HG03097 (cell line): Measurements from ENCODE around the gene MAP3K4.

Experiments
- ATAC-seq: cut with Tn5 transposase; IDR thresholded peaks from one replicate; pipeline ENCODE4 v1.9.1; 2021; ENCODE audit not compliant: unreplicated experiment, low FRiP score

MAP3K4 gene

DNA sequence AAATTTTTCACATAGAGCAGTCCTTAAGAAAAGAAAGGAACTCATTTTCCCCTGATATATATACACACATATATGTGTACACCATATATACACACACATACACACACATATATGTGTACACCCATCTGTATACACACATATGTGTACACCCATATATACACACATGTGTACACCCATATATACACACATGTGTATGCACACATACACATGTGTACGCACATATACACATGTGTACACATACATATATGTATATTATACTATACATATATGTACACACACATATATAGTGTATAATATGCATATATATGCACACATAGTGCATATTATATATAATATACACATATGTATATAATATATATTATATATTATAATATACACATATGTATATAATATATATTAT lies 9.1 kb downstream of the MAP3K4 start:
- ATAC-seq: no peak

DNA sequence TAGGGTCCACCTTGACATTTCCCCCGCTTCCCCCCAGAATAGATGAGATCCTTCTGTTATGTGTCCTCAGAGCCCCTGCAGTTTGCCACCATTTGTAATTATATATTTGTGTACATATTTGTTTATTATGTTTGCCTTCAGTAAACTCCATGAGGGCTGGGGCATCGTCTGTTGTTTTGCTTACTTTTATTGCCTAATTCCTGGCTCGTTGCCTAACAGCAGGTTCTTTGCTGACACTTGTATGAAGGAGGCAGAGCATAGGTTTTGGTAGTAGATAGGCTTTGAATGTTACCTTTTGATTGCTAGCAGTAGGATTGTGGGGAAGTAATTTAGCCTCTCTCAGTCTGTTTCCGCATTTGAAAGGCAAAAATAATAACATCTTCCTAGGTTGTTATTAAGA lies 9.9 kb downstream of the MAP3K4 start:
- ATAC-seq: no peak

DNA sequence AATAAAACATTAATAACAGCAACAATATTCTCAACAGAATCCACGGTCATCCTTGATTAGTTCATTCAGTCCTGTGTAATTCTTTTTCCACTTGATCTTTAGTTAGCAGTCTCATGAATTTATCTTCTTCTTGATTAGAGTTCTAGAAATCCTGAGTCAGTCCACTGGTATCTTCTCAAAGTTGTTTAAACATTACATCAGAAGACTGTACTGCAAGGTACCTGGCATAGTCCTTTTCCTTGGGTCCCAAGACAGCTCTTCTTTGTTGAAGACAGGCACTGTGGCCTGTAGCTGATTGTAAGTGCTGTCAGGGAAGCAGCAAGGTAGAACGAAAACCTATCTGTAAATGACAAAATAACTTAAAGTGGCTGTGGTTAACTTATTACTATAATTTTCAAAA lies 11.8 kb downstream of the MAP3K4 start:
- no peak for ATAC-seq

DNA sequence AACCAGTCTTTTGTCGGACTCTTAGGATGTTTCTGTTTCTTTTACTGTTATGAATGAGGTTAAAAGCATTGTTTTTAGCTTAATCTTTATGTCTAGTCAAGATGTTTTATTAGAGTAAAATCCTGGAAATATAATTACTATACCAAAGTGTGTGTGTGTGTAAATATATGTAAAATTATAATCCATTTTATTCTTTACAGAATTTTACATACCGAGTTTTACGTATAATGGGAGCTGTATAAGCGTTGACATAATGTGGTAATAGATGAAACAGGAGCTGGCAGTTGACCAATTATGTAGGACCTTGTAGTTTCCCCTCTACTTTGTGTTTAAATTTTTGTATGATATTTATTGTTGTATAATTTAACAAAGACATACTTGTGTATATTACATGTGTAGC lies 16.7 kb downstream of the MAP3K4 start:
- ATAC-seq: no peak

DNA sequence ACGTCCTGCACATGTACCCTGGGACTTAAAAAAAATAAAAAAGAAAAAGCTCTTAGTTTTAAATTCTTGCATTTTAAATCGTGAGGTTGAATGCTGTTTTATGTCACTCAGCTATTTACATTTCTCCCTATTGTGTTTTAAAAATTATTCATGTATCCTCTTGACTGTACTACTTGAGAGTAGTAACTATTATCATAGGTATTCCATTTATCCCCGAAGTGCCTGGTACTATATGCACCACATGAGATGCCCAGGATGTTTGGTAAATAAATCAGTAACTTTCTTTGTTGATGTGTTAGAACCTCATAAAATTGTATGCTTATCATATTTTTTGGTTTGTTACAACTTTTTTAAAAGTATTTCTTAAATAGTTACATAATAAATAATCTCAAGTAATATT lies 18.4 kb downstream of the MAP3K4 start:
- no peak for ATAC-seq

DNA sequence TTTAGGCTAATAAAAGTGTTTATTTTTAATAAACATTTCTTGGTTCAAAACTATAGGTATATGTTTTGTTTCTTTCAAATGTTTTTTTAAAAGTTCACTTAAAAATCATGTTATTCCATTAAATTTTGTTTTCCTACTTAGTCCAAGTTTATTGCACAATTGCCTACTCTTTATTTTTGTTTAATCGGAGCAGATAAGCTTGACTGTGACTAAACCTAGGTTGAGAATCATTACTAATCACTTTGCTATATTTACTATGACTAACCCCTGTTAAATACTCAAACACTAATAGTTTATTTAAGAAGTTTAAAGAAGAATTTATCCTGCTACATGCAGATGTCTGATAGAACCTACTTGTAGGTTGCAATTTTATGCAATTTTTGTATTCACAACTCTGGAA lies 18.8 kb downstream of the MAP3K4 start:
- no peak for ATAC-seq

DNA sequence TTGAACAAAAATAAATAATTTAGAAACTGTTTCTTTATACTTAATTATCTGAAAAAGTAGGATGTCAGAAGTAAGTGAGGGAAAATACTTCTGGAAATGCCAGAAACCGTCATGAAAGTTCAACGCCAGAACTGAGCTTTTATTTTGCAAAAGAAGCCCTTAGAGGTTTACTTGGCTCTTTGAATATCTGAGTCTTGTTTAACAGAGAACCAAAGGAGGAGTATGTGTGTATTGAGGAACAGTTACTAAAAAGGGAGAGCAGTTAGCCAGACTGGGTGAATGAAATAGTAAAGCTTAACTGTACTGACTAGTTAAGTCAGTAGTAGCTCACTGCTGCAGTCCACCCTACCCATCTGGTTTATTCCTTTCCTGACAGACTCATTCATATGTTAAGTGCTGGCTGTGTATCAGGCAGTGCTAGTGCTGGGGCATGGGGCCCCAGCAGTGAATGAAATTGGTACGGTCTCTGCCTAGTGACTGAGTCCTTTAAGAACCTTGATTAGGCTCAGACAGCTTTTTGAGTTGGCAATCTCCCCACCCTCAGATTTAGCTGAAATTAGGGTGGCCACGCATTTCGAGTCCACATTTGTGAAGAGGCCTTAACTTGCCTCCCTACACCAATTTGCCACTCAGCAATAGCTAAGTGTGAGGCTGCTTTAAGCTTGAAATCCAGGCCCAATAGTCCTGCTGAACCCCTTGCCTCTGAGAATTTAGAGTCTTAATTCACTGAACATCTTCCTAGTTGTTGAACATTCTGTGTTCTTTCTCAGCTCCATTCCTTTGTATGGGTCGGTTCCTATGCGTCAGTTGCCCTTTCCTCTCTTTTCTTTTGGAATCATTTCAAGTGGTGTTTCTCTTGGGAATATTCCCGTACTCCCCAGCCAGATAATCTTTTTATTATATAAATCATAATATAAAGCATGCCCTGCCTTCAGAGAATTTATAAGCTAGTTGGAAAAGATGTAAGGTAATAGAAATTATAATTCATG lies 20.2 kb downstream of the MAP3K4 start:
- no peak for ATAC-seq

DNA sequence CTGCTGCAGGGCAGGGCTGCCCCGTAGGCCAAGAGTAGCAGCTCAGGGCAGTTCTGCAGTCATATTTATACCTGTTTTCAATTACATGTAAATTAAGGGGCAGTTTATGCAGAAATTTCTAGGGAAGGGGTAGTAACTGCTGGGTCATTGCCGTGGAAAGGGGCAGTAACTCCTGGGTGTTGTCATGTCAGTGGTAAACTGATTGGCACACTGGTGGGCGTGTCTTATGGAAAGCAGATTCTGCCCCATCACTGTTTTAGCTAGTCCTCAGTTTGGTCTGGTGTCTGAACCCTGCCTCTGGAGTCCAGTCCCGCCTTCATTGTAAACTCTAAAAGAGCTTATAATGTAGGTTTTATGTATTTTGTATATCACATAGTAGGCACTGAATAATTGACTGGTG lies 22.1 kb downstream of the MAP3K4 start:
- ATAC-seq: no peak

DNA sequence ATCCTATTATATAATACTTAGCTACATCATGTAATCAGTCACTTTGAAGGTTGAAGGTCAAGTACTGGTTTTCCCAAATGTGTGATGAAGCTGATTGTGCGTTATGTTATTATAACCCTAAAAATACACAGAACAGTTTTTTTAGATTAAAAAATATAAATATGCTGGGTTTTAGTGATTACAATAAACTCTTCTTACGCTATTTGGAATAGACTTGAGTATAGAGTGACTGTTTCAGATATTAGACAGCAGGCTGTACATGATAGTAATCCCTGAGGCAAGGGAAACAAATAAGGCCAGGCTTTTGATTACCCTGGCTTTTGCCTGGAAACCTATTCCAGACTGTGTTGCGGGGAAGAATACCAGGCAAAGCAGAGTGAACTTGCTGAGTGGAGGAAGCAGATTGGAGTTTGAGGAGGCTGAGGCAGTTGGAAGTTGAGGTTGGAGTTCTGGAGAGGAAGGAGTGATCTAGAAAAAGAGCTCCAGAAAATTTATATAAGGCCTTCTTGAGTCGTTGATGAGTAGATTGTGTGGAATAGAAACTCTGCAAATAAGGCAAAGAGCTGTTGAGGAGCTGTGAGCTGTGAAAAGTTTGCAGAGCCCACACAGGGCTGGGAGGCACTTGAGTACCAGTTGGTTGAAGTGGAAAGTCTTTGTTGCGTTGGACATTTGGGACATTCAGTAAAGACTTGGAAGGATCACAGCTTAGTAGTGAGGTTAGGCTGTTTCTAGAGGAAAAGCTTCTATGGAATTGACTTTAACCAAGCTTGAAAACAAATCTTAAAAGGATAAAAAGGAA lies 26.4 kb downstream of the MAP3K4 start:
- no peak for ATAC-seq

DNA sequence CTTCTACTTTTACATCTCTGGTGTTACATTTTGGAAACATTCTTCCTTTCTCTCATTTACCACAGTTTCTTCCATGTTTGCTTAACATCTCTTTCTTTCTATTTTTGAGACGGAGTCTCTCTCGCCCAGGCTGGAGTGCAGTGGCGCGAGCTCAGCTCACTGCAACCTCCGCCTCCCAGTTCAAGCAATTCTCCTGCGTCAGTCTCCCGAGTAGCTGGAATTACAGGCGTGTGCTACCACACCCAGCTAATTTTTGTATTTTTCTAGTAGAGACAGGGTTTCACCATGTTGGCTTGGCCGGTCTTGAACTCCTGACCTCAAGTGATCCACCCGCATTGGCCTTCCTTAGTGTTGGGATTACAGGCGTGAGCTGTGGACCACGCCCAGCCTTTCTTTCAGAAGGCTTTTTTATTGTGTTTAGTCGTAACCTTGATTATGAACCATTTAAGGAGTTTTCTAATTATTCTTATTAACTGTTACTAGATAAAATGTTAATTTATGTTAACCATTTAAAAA lies 27.8 kb downstream of the MAP3K4 start:
- ATAC-seq: no peak

DNA sequence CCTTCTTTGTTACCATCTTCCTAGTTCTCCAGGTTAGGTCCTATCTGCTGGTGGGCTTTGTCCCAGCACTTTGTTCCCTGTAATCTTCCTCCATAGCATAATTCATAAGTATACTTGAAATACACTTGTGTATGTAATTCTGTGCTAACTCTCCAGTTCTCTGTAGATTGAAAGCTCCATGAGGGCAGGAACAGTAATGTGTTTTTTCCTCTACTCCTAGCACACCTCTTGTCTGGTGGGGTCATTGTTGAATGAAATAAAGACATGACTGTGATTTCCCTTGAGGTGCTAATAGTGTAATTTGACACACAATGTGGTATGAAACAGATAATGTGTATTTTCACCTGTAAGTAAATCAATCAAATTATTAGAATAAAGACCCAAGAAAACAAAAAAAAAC lies 30.0 kb downstream of the MAP3K4 start:
- ATAC-seq: no peak

DNA sequence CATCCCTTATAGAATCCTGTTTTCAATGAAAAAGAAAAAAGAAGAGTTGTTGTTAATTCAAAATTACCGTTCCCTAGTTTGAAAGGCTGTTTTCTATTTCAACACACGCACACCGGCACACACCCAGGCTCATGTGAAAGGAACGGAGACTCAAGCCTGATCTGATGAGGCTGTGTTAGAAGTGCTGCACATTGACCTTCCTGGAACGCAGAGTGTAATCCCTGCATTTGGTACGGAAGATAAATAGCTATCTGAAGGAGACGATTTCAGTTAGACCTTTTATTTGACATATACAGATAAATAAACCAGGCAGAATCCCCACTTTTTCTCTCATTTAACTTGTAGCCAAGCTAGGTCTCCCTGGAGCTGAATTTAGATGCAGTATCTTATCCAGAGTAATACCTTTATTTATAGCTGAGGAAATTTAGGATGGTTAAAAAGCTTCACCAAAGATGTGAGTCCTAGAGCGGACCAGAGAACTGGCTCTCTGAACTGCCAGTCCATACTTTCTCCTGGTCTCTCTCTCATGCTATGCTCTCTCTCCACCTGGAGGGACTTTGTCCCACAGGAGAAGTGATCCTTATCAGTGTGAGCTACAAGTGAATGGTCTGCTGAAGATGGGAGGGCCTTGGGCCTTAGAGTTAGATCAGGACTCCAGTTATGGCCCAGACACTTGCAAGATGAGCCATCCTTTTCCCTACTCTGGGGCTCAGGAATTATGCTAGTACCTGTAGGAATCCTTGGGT lies 30.6 kb downstream of the MAP3K4 start:
- no peak for ATAC-seq

DNA sequence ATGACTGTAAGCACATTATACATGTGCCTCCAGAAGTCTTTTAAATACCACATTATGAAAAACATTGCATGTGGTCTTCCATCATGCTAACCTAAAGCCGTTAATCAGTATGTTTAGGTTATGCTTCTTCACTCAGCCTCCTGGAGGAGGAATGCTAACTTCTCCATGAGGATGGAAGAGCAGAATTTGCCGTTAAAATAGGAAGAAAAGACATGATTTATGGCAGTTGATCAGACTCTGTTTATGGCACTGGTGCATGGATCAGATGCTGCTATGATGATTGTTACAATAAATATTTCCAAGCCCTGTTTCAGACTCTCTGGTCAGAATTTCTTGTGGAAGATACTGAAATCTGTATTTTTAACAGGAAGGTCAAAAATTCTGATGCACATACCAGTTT lies 31.7 kb downstream of the MAP3K4 start:
- no peak for ATAC-seq

DNA sequence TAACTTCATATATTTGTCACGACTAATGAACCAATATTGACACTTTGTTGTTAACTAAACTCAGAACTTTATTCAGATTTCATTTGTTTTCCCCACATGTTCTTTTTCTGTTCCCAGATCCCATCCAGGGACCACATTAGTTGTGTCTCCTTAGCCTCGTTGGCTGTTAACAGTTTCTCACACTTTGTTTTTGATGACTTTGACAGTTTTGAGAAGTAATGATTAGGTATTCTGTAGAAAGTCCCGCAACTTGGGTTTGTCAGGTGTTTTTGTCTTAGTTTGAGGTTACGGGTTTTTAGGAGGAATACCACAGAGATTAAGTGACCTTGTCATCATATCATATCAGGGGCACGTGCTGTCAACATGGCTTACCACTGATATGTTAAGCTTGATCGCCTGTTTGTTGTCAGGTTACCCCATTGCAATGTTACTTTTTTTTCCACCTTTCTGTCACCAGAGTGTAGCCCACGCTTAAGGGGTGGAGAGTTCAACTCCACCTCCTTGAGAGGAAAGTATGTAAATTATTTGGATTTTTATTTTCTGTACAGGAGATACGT lies 32.9 kb downstream of the MAP3K4 start:
- no peak for ATAC-seq

DNA sequence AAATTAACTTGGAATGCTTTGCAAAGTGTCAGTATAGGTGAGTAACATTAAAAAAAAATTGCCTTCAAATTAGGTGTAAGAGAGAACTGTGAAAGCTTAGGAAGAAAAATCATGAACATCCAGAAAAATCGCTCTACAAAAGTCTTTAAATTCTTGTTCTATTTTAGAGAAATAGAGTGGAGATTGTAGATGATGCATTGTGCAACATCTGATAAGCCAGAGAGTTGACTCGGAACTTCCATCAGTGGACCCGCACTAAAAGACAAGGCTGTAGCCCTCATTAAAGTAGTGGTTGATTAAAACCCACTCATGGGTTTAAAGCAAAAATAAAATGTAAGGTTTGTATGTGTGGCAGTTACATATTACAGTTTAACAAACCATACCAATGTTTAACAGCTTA lies 35.8 kb downstream of the MAP3K4 start:
- no peak for ATAC-seq

DNA sequence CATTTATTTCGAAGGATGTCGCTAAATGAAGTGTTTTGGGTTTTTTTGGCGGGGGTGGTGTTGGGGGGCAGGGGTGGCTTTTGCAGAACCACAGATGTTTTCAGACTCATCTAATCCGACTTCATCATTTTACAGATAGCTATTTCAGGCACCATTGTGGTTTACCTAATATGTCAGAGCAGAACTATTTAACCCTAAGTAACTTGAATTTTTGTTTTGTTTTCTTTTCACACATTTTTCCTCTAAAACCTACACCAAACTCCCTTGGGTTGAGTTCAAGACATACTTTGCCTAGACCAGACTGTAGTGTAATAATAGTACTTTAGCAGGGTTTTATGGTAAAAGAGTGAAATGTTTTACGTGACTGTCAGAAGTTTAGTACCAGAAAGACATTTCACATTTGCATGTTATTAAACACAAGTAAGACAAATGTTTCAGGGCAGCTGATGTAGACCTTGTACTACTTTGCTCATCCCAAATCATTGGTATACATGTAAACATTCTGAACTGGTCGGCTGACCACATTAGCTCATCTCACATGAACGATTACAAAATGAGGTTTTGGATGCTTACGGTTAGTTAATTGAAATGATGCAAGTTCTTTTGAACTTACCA lies 37.7 kb downstream of the MAP3K4 start:
- peak; percentile 83 for ATAC-seq

DNA sequence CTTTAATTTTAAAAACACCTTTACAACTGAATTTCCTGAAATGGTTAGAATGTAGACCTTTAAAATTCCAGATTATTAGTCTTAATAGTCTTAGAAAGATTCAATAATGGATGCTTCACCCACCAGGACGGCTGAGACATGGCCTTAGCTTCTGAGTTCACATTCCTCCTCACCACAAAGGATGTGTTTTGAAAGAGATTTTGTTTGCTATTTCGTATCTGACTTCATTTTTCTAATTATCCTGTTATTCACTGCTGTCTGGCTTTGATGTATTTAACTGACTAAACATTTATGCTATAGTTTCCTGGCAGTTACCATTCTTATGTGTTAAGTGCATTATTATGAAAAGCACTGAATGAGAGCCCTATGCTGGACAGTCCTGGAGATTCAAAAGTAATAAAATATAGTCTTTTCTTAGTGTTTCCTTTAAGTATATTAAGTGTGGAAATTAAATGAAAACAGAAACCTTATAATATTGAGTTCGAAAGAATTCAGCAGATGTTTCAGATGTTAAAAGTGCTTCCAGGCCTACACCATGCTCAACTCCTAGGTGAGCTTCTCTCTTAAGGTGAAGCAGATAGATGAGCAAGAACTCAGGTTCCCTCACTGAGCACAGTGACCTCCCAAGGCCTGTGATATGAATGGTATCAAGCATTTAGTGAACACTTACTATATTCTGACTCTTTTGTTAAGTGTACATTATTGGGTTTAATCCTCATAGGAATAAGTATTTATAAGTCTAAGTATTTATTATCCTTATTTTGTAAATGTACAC lies 40.3 kb downstream of the MAP3K4 start:
- no peak for ATAC-seq

DNA sequence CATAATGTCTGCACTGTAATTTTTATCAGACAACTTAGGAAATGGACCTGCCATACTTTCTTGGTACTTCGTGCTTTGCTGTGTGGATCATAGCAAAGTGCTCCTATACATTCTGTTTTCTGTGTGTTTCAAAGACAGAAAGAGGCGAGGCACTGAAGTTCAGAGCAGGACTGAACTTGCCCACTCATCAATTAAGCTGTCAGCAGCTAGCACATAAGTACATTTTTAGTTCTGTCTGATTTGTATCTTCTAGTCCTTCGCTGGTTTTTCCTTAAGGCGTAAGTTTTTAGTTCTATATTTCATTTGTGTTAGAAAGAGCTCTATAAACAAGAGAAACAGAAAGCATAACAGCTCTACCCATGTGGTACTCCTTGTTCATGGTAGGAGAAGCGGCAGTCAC lies 42.1 kb downstream of the MAP3K4 start:
- no peak for ATAC-seq
